Measurements from ENCODE around the gene GREB1. TPM values are rescaled to one million over a fixed set of nuclear protein-coding genes. Genes with fewer than 3 reads are reported as not detected.

Gene GREB1
- total and polyA plus RNA-seq, 2 of the 13 experiments (the other 11 are each of a cell fraction or from before 2014, with no cell fraction given): 31.3 to 61.2 TPM

GRCh38 chr2:11491348-11491933 is 42.4 kb upstream of the GREB1 start (continued):
- no peak for TF ChIP-seq HINFP (CRISPR knock-in tag; IDR thresholded peaks at IDR 0.05; ENCODE audit: low read depth)
- TF ChIP-seq ZNF83 (CRISPR knock-in tag; IDR thresholded peaks at IDR 0.05; ENCODE audit: borderline replicate concordance): no peak
- TF ChIP-seq TCF12 (IDR thresholded peaks at IDR 0.05): no peak
- no peak for TF ChIP-seq TCF12 (CRISPR knock-in tag; IDR thresholded peaks at IDR 0.05)
- no peak for TF ChIP-seq MLLT10 (CRISPR knock-in tag; IDR thresholded peaks at IDR 0.05)
- TF ChIP-seq ZNF770 (CRISPR knock-in tag; IDR thresholded peaks at IDR 0.05): peak; percentile 83
- TF ChIP-seq BRD4 (CRISPR knock-in tag; IDR thresholded peaks at IDR 0.05): no peak
- peak; percentile 62 for TF ChIP-seq ZKSCAN1 (IDR thresholded peaks at IDR 0.05; ENCODE audit: low read length)
- TF ChIP-seq ZNF331 (CRISPR knock-in tag; IDR thresholded peaks at IDR 0.05): no peak

GRCh38 chr2:11492244-11492643 is 41.6 kb upstream of the GREB1 start:
- Histone ChIP-seq H3K4me3 (replicated peaks in 1 of 3; ENCODE audit: insufficient read depth in 1 of 3, low read depth in 2 of 3, low read length in 3 of 3) (no peak overlapping the region), H3K4me2 (ENCODE audit: low read depth, low read length) (no peak overlapping the region), H2AFZ (ENCODE audit: low read length) (no peak overlapping the region), H3K27me3 (ENCODE audit: control insufficient read depth in 1 of 2, insufficient read depth in 2 of 2, low read length in 2 of 2) (no peaks in the 10 kb centered on the region), H3K4me1 (ENCODE audit: insufficient read depth, low read length) (peaks cover 94% of the 10 kb centered on the region), H3K9me3 (ENCODE audit: low read length) (no peaks in the 10 kb centered on the region), H3K79me2 (ENCODE audit: insufficient read depth, low read length) (peaks cover 97% of the 10 kb centered on the region), H3K27ac (ENCODE audit: extremely low read length, insufficient read depth, low read length) (peak overlapping the region; percentile 23), H4K20me1 (ENCODE audit: insufficient read depth, low read length) (no peaks in the 10 kb centered on the region), H3K9ac (ENCODE audit: insufficient read depth, low read depth, low read length) (no peak overlapping the region), H3K36me3 (replicated peaks in 1 of 2; ENCODE audit: control insufficient read depth in 1 of 2, insufficient read depth in 2 of 2, low read length in 2 of 2) (peaks cover 4% of the 10 kb centered on the region in 2 experiments; a peak in 4 of 5 replicates)
- TF ChIP-seq RERE (CRISPR knock-in tag; IDR thresholded peaks at IDR 0.05; ENCODE audit: low read depth) (no peak), ZNF781 (CRISPR knock-in tag; IDR thresholded peaks at IDR 0.05; ENCODE audit: borderline replicate concordance, not compliant biosample characterization) (peak; percentile 66), ETV6 (CRISPR knock-in tag; conservative IDR thresholded peaks at IDR 0.05) (no peak), ZMYM4 (CRISPR knock-in tag; IDR thresholded peaks at IDR 0.05) (0 out of 2 replicates have a peak, but pooled peaks have one; percentile 4), ZBTB38 (CRISPR knock-in tag; IDR thresholded peaks at IDR 0.05) (0 out of 2 replicates have a peak, but pooled peaks have one; percentile 9)
- in situ Hi-C loops (cut with HindIII; ENCODE audit: extremely low pct_ligation_motif_present, low pct_unique_long_range_greater_than_20kb) (no loop called here), intact Hi-C loops (cut with micrococcal nuclease; ENCODE audit: unreplicated experiment) (no loop called here)
- POLR2A ChIA-PET: interaction anchor here (3.0 kb wide), 1 partner anchor 14 kb away, joined by 21 read pairs; no protein-coding TSS in a partner anchor
- FAIRE-seq (no peak), ATAC-seq (no peak), DNase-seq (ENCODE audit: low spot score) (no peak)
- 97% methylated on average over 3 of the region's 3 CpGs for WGBS (ENCODE audit: low lambda C conversion rate)
- CTCF ChIA-PET (ENCODE audit: low intra/inter-chr PET ratio, low total read pairs): no interaction called here
- BruUV-seq (replicated peaks): no TSS peak

All from HepG2 (cell line).